Testis (tissue), 3 donors: Measurements from ENCODE around the gene SERTAD3. TPM values are rescaled to one million over a fixed set of nuclear protein-coding genes. Genes with fewer than 3 reads are reported as not detected.

Source experiments
- polyA plus RNA-seq: library from polyadenylated mRNA; stranded (reverse); fragments of 350-450 nt; fragmentation: Illumina TruSeq; extraction: RNeasy Lipid Tissue Mini Kit (QIAGEN cat#74804); gene quantifications from one replicate; pipeline ENCODE4 v1.2.3, GENCODE V29; 2014; ENCODE audit warnings: low read depth, low replicate concordance; ENCODE audit not compliant: insufficient read depth
- small RNA-seq, 2 donors: library from RNA; depleted of rRNA; stranded (forward); fragments of <200 nt; gene quantifications; one replicate each; pipeline ENCODE3, GENCODE V24; 2016
- total RNA-seq, 2 donors: library from RNA; depleted of rRNA; stranded (reverse); fragments of >200 nt; gene quantifications; one replicate each; pipeline ENCODE4 v1.2.3, GENCODE V29; 2016

SERTAD3 gene
- total and polyA plus RNA-seq, 3 donors from 2014 or later: 22.4 to 33.9 (median 24.3) TPM

Small RNA genes lying within 50 kb of the gene (small RNA-seq; reads per million reads assigned to genes)
- 0 reads per million in 2 donors for gene RF00017

Other genes starting within 250 kb of the SERTAD3 start
- gene TTC9B, start 226.0 kb downstream of the SERTAD3 start, total RNA-seq: under 1 TPM; 0.50 to 0.71 TPM
- 0.30 TPM for gene TTC9B, start 226.0 kb downstream of the SERTAD3 start, polyA plus RNA-seq
- 1 to 10 TPM; 1.2 to 2.3 TPM for gene CCNP, start 217.6 kb downstream of the SERTAD3 start, total RNA-seq
- gene CCNP, start 217.6 kb downstream of the SERTAD3 start, polyA plus RNA-seq: 0.74 TPM
- 100 to 1,000 TPM; 195 to 229 TPM for gene AKT2, start 159.0 kb downstream of the SERTAD3 start, total RNA-seq
- gene AKT2, start 159.0 kb downstream of the SERTAD3 start, polyA plus RNA-seq: 154 TPM
- gene C19orf47, start 95.9 kb downstream of the SERTAD3 start, total RNA-seq: 10 to 100 TPM; 48.9 to 57.1 TPM
- gene C19orf47, start 95.9 kb downstream of the SERTAD3 start, polyA plus RNA-seq: 62.2 TPM
- gene PLD3, start 95.6 kb downstream of the SERTAD3 start, total RNA-seq: 100 to 1,000 TPM; 277 to 533 TPM
- 219 TPM for gene PLD3, start 95.6 kb downstream of the SERTAD3 start, polyA plus RNA-seq
- 10 to 100 TPM; 13.7 to 30.3 TPM for gene HIPK4, start 54.2 kb downstream of the SERTAD3 start, total RNA-seq
- 32.8 TPM for gene HIPK4, start 54.2 kb downstream of the SERTAD3 start, polyA plus RNA-seq
- gene PRX, start 31.0 kb downstream of the SERTAD3 start, total RNA-seq: 1 to 10 TPM; 4.9 to 5.1 TPM
- 3.6 TPM for gene PRX, start 31.0 kb downstream of the SERTAD3 start, polyA plus RNA-seq
- gene SERTAD1, start 18.3 kb downstream of the SERTAD3 start, total RNA-seq: 10 to 100 TPM in 1 of 2 donors, 1 to 10 TPM in 1; 8.6 to 10.9 TPM
- gene SERTAD1, start 18.3 kb downstream of the SERTAD3 start, polyA plus RNA-seq: 8.3 TPM
- gene BLVRB, start 21.4 kb upstream of the SERTAD3 start, total RNA-seq: 10 to 100 TPM; 25.0 to 43.3 TPM
- 36.8 TPM for gene BLVRB, start 21.4 kb upstream of the SERTAD3 start, polyA plus RNA-seq
- 10 to 100 TPM; 18.3 to 27.9 TPM for gene SPTBN4, start 22.7 kb upstream of the SERTAD3 start, total RNA-seq
- gene SPTBN4, start 22.7 kb upstream of the SERTAD3 start, polyA plus RNA-seq: 7.2 TPM
- gene SHKBP1, start 132.5 kb upstream of the SERTAD3 start, total RNA-seq: 10 to 100 TPM; 35.6 to 56.3 TPM
- gene SHKBP1, start 132.5 kb upstream of the SERTAD3 start, polyA plus RNA-seq: 37.2 TPM
- 100 to 1,000 TPM; 309 to 417 TPM for gene LTBP4, start 157.0 kb upstream of the SERTAD3 start, total RNA-seq
- gene LTBP4, start 157.0 kb upstream of the SERTAD3 start, polyA plus RNA-seq: 270 TPM
- gene NUMBL, start 246.3 kb upstream of the SERTAD3 start, total RNA-seq: 10 to 100 TPM; 42.7 to 52.1 TPM
- gene NUMBL, start 246.3 kb upstream of the SERTAD3 start, polyA plus RNA-seq: 19.9 TPM